Natural killer cell (primary cell): ENCODE data around the gene ASCL5. TPM values are rescaled to one million over a fixed set of nuclear protein-coding genes. Genes with fewer than 3 reads are reported as not detected.
A peak's percentile ranks its signal among the peaks of the same experiment; 100 is the strongest.

Source experiments
- ATAC-seq, 3 donors: fragments of 150-1000 bp in 2 of 3; fragments of 200-7000 bp in 1 of 3; cut with Tn5 transposase; 1 replicate in 1 of 3; 2 replicates in 2 of 3; pipeline ENCODE4 v1.10.0; 2021; ENCODE audit warnings: mild to moderate bottlenecking in 2 of 3, moderate library complexity in 2 of 3
- DNase-seq, 2 donors: peaks; one replicate each; pipeline versions ENCODE4 v3.0.0 to v3.0.0-alpha.2; 2013 to 2021; ENCODE audit warnings: mixed read lengths in 1 of 2
- H3K27ac ChIP-seq: one replicate; pipeline ENCODE4 v1.5.1; 2013; ENCODE audit warnings: mild to moderate bottlenecking, low read length
- H3K27me3 ChIP-seq: one replicate; pipeline ENCODE4 v1.6.1; 2013; ENCODE audit warnings: low read length; ENCODE audit not compliant: control insufficient read depth, insufficient read depth
- H3K36me3 ChIP-seq: one replicate; pipeline ENCODE4 v1.6.1; 2013; ENCODE audit warnings: low read length; ENCODE audit not compliant: control insufficient read depth, insufficient read depth
- H3K4me1 ChIP-seq: one replicate; pipeline ENCODE4 v1.6.1; 2013; ENCODE audit warnings: low read length; ENCODE audit not compliant: control insufficient read depth, insufficient read depth
- H3K4me3 ChIP-seq: one replicate; pipeline ENCODE4 v1.5.1; 2013; ENCODE audit warnings: low read length
- H3K9me3 ChIP-seq: one replicate; pipeline ENCODE4 v1.6.1; 2013; ENCODE audit warnings: low read length; ENCODE audit not compliant: control insufficient read depth, insufficient read depth
- H3K27ac Mint-ChIP-seq, 2 donors: one replicate each; pipeline ENCODE4 v1.8.0; 2022; ENCODE audit warnings: mild to moderate bottlenecking in 2 of 2, mixed read lengths in 2 of 2, moderate library complexity in 1 of 2
- H3K27me3 Mint-ChIP-seq, 2 donors: one replicate each; pipeline ENCODE4 v1.8.0; 2022; ENCODE audit warnings: low read depth in 2 of 2, mixed read lengths in 2 of 2
- H3K36me3 Mint-ChIP-seq: one replicate; pipeline ENCODE4 v1.8.0; 2022; ENCODE audit warnings: mixed read lengths
- H3K4me1 Mint-ChIP-seq, 2 donors: one replicate each; pipeline ENCODE4 v1.8.0; 2022; ENCODE audit warnings: mixed read lengths in 2 of 2
- H3K4me3 Mint-ChIP-seq: one replicate; pipeline ENCODE4 v1.8.0; 2022; ENCODE audit warnings: mild to moderate bottlenecking, moderate library complexity, mixed read lengths
- H3K9me3 Mint-ChIP-seq, 2 donors: one replicate each; pipeline ENCODE4 v1.8.0; 2022; ENCODE audit warnings: mixed read lengths in 2 of 2
- WGBS: methylation state at CpG from one replicate; pipeline ENCODE4 v1.1.7; 2013; ENCODE audit warnings: missing lambda C conversion rate; ENCODE audit not compliant: insufficient coverage; 5-methylcytosine and 5-hydroxymethylcytosine counted together
- intact Hi-C: fragments of 100-400 bp; cut with micrococcal nuclease; formaldehyde crosslinking; loops from one replicate; pipeline ENCODE4 v1.14.2; 2022
- total RNA-seq, 4 donors: library from RNA; stranded (reverse); fragments of 120-200 nt in 1 of 4; gene quantifications; one replicate each; pipeline versions ENCODE4 v1.2.3 to v1.2.4, GENCODE V29; 2013 to 2022
- TF ChIP-seq, protein P1 (sequence below): fragments of 200-600 bp; IDR thresholded peaks from one replicate; pipeline ENCODE4 v1.8.0; 2022; ENCODE audit warnings: antibody characterized with exemption

The ASCL5 gene
- total RNA-seq, 3 donors from 2014 or later (not counting 1 experiment from before 2014, with no cell fraction given) = not detected

DNA sequence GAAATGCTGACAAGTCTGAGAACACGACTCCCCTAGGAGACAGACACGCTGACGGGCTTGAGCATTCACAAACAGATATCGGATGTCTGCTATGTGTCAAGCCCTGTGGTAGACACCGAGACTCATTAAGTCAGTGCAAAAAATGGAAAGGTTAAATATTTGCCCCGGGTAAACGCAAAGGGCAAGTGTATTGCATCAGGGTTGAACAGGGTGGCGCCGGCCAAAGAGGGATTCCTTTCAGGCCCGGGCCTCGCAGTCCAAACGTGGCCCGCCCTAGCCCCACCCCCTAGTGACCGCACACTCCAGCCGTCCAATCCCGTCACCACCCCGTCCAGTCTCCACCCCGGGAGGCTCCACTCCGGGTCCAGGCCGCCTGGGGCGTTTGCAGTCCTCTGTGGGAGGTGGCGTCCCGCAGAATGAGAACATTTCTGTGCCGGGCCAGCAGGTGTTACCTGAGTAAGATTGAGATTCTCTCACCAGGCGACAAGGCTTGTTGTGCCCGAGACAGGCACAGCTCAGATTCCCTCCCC is 43.6 kb upstream of the ASCL5 start:
- Mint-ChIP-seq H3K27me3 (peaks cover 21 to 22% of the 10 kb centered on the region in 2 donors), H3K4me1 (peaks cover 16 to 18% of the 10 kb centered on the region in 2 donors), H3K36me3 (no peaks in the 10 kb centered on the region), H3K27ac (peak overlapping the region in 1 of 2 donors; percentile 78), H3K4me3 (peak overlapping the region; percentile 83), H3K9me3 (no peaks in the 10 kb centered on the region)
- Histone ChIP-seq H3K27me3 (no peaks in the 10 kb centered on the region), H3K27ac (no peak overlapping the region), H3K36me3 (no peaks in the 10 kb centered on the region), H3K4me1 (peaks cover 15% of the 10 kb centered on the region), H3K4me3 (peak overlapping the region; percentile 57), H3K9me3 (no peaks in the 10 kb centered on the region)
- TF ChIP-seq, protein P1, sequence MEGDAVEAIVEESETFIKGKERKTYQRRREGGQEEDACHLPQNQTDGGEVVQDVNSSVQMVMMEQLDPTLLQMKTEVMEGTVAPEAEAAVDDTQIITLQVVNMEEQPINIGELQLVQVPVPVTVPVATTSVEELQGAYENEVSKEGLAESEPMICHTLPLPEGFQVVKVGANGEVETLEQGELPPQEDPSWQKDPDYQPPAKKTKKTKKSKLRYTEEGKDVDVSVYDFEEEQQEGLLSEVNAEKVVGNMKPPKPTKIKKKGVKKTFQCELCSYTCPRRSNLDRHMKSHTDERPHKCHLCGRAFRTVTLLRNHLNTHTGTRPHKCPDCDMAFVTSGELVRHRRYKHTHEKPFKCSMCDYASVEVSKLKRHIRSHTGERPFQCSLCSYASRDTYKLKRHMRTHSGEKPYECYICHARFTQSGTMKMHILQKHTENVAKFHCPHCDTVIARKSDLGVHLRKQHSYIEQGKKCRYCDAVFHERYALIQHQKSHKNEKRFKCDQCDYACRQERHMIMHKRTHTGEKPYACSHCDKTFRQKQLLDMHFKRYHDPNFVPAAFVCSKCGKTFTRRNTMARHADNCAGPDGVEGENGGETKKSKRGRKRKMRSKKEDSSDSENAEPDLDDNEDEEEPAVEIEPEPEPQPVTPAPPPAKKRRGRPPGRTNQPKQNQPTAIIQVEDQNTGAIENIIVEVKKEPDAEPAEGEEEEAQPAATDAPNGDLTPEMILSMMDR = no peak
- WGBS = 15% methylated on average over 26 of the region's 26 CpGs
- intact Hi-C loops = no loop called here
- DNase-seq (peak; percentile 47 to 80), ATAC-seq (peak; percentile 89 to 95 (median 94))

DNA sequence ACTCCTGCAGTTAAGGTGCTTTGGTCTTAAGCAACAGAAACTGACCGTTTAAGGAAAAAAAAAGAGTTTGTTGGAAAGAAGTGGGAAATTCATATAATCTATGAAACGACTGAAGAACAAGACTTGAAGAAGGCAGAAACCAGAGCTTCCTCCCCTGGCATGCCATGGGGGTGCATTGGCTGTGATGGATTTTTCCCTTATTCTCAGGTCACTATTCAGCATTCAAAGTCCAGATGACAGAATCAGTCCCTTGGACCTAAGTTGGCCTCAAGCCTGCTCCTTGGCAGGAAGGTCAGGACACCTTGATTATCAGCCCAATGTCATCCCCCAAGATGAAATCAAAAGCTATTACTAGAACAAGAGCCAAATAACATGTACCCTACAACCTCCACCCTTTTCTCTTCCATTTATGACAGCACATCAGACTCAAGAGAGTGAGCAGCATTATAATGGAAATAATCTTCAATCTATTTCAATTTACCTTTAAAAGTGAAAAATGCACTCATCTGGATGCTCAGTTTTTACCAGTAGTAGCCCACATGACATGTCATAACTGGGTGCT is 43.1 kb upstream of the ASCL5 start:
- Mint-ChIP-seq H3K27me3 (peaks cover 21 to 22% of the 10 kb centered on the region in 2 donors), H3K27ac (peak overlapping the region in 1 of 2 donors; percentile 78), H3K4me3 (peak overlapping the region; percentile 83), H3K9me3 (no peaks in the 10 kb centered on the region), H3K36me3 (no peaks in the 10 kb centered on the region), H3K4me1 (peaks cover 16 to 18% of the 10 kb centered on the region in 2 donors)
- Histone ChIP-seq H3K4me3 (no peak overlapping the region), H3K9me3 (no peaks in the 10 kb centered on the region), H3K36me3 (no peaks in the 10 kb centered on the region), H3K27me3 (no peaks in the 10 kb centered on the region), H3K27ac (no peak overlapping the region), H3K4me1 (peaks cover 15% of the 10 kb centered on the region)
- intact Hi-C loops = no loop called here
- no peak for ATAC-seq
- TF ChIP-seq, protein P1 = no peak
- WGBS = 90% methylated on average over 2 of the region's 2 CpGs
- no peak for DNase-seq

DNA sequence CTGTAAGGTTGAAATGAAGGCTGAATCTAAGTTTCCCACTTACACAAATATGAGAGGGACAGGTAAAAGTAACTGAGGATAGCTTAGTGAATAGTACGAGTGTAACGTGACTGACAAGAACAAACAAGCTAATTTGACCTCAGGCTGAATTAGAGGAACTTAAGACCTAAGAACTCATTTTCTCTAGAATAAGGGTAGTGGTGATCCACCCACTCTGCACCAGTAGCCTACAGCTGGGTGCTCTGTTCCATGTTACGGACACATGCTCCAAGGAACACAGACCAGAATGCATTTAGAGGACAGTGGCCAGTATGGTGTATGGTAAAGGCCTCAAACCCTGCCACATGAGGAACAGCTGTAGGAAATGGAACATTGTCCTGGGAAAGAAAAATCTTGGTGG is 42.2 kb upstream of the ASCL5 start:
- no peak for DNase-seq
- Mint-ChIP-seq H3K9me3 (no peaks in the 10 kb centered on the region), H3K27ac (no peak overlapping the region), H3K27me3 (peaks cover 21 to 23% of the 10 kb centered on the region in 2 donors), H3K4me3 (no peak overlapping the region), H3K4me1 (peaks cover 16 to 18% of the 10 kb centered on the region in 2 donors), H3K36me3 (no peaks in the 10 kb centered on the region)
- Histone ChIP-seq H3K36me3 (no peaks in the 10 kb centered on the region), H3K4me3 (no peak overlapping the region), H3K27ac (no peak overlapping the region), H3K4me1 (peaks cover 15% of the 10 kb centered on the region), H3K27me3 (no peaks in the 10 kb centered on the region), H3K9me3 (no peaks in the 10 kb centered on the region)
- 71% methylated on average over 3 of the region's 3 CpGs for WGBS
- intact Hi-C loops = no loop called here
- no peak for ATAC-seq
- TF ChIP-seq, protein P1 = no peak
